ENCODE data around the gene LYPD3.
"Not testable (repeated sequence)": the region's sequence is repeated elsewhere in the genome, so short reads cannot be mapped to it uniquely, and the experiment has no call there.

The LYPD3 gene

GRCh38 chr19:43461303-43461702 is 4.1 kb downstream of the LYPD3 start:
- DNase-seq (ENCODE audit: low read depth): no peak

DNA sequence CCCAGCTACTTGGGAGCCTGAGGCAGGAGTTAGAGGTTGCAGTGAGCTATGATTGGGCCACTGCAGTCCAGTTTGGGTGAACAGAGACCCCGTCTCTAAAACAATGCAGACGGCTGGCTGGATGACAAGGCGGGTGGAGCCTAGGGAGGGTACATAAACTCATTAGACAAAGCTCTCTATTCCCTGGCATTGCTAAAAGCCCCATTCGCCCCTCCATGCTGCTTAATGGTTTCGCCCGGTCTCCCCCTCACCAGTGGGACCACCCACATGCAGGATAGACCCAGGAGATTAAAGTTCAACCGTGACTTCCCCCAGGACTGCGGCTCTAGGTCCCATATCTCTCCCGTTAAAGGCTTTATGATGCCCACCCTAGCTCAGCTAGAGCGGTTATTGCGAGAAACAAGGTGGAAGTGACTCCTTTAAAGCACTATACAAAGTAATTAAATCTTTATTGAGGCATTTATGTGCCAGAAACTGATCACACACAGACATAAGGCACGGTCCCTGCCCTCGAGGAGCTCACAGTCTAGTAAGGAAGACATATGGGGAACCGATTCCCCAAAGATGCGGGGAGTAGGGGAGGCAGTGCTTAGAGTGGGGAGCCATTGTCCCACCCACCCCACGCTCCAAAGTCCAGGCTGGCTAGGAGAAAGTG is 4.9 kb downstream of the LYPD3 start:
- DNase-seq (ENCODE audit: low read depth): no peak

DNA sequence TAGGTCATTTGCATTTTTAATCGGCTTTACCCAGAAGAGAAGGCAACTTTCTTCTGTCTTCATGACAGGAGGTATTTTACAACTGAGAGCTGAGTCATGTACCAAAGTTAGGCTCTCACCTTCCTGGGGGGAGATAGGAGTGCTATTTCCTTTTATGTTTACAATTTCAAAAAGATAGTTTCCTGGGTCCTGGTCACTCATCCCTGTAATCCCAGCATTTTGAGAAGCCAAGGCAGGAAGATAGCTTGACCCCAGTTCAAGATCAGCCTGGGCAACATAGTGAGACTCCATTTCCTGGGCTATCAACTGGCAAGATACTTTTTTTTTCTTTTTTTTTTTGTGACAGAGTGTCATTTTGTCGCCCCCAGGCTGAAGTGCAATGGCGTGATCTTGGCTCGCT is 7.6 kb downstream of the LYPD3 start:
- no peak for DNase-seq (ENCODE audit: low read depth)

DNA sequence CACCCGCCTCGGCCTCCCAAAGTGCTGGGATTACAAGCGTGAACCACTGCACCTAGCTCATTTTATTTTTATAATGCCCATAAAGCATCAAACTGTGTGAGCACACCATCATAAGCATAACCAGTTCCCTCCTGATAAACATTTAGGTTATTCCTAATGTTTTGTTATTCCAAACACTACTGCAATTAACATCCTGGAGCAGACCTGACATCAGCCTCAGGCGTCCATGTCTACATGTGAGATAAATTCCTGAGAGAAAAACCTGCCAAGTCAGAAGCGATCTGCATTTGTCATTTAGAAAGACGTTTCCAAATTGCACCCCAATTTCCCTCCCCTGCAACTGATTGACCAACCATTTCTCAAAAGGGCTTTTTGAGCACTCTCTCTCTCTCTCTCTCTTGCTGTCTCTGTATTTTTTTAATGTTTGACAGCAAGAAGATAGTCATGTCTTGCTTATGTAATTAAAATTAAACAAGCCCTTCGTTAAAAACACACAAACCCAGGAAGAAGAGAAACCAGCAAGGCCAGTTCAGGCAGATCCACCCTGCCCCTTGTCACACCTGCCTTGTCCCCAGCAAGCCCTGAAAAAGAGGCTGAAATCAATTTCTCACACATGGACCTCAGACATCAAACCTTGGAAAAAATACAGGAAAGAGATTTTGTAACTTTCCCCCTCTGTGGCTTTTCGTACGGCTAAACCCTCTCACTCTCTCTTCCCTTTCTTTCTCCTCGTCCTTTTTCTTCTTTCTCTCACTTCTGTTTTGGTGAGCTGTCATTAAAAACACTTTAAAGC is 9.9 kb downstream of the LYPD3 start:
- DNase-seq (ENCODE audit: low read depth): no peak

DNA sequence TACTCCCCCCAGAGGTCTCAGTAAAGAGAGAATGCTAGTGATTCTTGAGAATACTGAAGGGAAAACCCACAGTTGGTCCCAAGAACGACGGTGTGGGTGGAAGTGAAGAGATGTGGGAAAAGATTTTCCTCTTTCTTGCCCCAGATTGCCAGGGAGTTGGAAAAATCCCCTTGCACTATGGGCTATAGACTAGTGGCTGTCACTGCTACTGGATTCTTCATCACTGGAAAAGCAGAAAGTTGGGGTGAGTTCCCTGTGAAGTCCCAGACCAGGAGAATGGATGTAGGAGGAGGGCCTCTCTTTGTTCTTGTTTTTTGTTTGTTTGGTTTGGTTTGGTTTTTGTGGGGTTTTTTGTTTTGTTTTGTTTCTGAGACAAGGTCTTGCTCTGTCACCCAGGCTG is 11.4 kb downstream of the LYPD3 start:
- no peak for DNase-seq (ENCODE audit: low read depth)

DNA sequence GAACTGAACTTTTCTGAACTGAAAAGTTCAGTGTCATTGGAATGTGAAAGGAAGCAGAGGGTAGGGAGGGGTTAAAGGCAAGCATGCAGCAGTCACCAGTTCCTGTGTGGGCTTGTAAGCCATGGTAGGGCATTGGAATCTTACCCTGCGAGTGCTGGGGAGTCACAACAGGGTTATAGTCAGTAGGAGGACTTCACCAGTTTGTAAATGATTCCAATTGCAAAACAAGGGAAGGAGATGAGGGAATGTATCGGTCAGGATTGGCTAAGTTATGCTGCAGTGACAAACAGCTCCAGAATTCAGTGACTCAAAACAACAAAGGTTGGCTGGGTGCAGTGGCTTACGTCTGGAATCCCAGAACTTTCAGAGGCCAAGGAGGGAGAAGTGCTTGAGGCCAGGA is 12.8 kb downstream of the LYPD3 start:
- DNase-seq (ENCODE audit: low read depth): no peak

- DNase-seq (ENCODE audit: low read depth): no peak
Measured at GRCh38 chr19:43450545-43450997, 14.8 kb downstream of the LYPD3 start.

DNA sequence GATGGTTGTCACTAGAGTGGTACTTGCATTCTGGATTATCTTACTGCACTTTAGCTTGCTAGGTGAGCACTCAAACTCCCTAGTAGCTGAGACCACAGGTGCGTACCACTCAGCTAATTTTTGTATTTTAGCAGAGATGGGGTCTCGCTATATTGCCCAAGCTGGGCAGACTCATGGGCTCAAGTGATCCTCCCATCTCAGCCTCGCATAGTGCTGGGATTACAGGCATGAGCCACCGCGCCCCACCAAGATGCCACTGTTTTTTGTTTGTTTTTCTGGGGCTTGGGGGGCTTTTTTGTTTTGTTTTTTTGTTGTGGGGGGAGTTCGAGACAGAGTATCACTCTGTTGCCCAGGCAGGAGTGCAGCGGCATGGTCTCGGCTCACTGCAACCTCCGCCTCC is 17.8 kb downstream of the LYPD3 start:
- no peak for DNase-seq (ENCODE audit: low read depth)

GRCh38 chr19:43446746-43447489 is 18.5 kb downstream of the LYPD3 start:
- DNase-seq (ENCODE audit: low read depth): peak; percentile 42

- no peak for DNase-seq (ENCODE audit: low read depth)
Measured at GRCh38 chr19:43445426-43445825, 20.0 kb downstream of the LYPD3 start.

- no peak for DNase-seq (ENCODE audit: low read depth)
Measured at GRCh38 chr19:43444531-43445287, 20.7 kb downstream of the LYPD3 start.

DNA sequence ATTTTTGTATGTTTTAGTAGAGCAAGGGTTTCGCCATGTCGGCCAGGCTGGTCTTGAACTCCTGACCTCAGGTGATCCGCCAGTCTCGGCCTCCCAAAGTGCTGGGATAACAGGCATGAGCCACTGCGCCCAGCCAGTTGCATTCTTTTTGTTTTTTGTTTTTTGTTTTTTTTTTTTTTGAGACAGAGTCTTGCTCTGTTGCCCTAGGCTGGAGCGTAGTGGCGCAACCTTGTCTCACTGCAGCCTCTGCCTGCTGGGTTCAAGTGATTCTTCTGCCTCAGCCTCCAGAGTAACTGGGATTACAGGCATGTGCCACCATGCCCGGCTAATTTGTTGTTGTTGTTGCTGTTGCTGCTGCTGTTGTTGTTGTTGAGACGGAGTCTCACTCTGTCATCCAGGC is 21.3 kb downstream of the LYPD3 start:
- not testable (repeated sequence) for DNase-seq (ENCODE audit: low read depth)

DNA sequence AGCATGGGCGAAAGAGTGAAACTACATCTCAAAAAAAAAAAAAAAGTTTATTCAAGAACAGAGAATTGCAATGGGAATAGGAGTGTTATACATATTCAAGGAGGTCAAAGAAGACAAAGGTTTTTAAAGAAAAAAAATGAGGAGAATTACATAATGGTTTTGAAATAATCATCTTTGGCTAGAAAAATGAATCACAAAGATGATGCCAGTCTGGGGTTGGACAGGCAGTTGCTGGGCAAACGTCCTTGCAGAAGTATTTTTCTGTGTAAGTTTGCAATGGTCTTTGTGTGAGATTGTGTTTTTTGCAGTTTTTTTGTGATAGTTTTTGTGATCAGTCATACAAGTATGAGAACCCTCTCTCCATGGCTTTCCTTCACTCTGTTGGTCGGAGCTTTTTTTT is 23.7 kb downstream of the LYPD3 start:
- no peak for DNase-seq (ENCODE audit: low read depth)

DNA sequence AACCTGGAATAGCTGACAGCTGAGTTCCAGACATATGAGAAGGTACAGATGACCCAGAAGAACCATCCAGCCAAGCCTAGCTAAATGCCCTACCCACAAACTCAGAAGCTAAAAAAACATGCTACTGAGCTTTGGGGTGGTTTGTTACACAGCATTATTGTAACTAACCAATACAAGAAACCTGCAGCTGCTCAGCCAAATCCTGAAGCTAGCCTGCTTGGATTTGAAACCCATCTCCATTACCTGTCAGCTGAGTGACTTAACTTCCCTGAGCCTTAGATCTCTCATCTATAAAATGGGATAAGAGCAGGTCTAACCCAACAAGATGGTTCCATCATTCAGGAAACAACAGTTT is 25.7 kb downstream of the LYPD3 start:
- no peak for DNase-seq (ENCODE audit: low read depth)

GRCh38 chr19:43439032-43439708 is 26.2 kb downstream of the LYPD3 start:
- no peak for DNase-seq (ENCODE audit: low read depth)

DNA sequence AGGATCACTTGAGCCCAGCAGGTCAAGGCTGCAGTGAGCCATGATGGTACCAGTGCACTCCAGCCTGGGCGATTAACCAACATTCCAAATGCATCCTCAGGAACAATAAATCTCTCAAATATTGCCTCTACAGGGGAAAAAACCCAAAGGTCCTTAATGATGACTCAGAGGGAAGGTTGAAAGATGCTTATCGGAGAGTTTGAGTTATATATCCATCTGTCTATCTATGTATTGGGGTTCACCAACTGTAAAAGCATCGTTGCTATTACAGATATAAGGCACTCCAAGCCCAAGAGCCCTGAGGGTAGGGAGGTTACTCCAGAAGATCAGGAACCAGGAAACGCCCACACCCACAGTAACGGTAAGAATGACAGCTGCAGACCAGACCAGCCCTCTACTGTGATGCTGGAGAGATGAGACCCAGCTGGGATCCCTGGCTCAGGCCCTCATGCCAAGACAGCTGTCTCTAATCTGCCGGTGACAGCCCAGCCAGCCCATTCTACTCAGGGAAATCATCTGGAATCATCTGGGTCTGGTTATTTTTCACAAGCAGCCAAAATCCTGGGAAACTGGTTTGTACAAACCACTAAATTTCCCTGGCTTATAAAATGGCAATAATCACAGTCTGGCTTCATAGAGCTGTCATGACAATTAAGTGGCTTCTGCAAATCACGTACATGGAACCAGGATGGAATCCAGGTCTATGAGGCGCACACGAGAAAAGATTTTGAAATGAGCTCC is 26.9 kb downstream of the LYPD3 start:
- DNase-seq (ENCODE audit: low read depth): no peak

- no peak for DNase-seq (ENCODE audit: low read depth)
Measured at GRCh38 chr19:43437712-43438111, 27.7 kb downstream of the LYPD3 start.

DNA sequence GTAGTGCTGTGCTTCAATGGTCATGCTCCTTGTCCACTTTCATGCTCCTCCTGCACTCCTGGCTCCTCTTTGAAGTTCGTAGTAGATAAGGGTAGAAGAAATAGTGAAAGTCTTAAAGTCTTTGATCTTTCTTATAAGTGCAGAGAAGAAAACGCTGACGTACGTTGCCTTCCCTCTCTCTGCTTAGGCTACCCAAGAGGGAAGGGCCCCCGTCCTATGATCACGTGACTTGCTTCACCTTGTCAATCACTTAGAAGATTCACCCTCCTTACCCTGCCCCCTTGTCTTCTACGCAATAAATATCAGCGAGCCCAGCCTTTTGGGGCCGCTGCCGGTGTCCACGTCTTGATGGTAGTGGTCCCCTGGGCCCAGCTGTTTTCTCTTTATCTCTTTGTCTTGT is 28.1 kb downstream of the LYPD3 start:
- not testable (repeated sequence) for DNase-seq (ENCODE audit: low read depth)

- DNase-seq (ENCODE audit: low read depth): no peak
Measured at GRCh38 chr19:43435775-43436174, 29.6 kb downstream of the LYPD3 start.

DNA sequence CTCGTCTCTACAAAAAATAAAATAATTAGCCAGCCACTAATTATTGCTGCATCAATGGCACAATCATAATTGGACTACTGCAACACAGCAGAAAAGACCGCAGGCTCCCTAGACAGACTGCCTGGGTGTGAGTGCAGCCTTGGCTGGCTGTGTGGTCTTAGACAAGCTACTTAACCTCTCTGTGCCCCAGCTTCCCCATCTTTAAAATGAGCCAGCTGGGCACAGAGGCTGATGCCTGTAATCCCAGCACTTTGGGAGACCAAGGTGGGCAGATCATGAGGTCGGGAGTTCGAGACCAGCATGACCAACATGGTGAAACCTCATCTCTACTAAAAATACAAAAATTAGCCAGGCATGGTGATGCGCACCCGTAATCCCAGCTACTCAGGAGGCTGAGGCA is 31.7 kb downstream of the LYPD3 start:
- no peak for DNase-seq (ENCODE audit: low read depth)

GRCh38 chr19:43433358-43433673 is 32.1 kb downstream of the LYPD3 start:
- no peak for DNase-seq (ENCODE audit: low read depth)
